ENCODE measurements around the gene TMEM229A. TPM values are rescaled to one million over a fixed set of nuclear protein-coding genes. Genes with fewer than 3 reads are reported as not detected.

Gene TMEM229A
- not detected for total RNA-seq

DNA sequence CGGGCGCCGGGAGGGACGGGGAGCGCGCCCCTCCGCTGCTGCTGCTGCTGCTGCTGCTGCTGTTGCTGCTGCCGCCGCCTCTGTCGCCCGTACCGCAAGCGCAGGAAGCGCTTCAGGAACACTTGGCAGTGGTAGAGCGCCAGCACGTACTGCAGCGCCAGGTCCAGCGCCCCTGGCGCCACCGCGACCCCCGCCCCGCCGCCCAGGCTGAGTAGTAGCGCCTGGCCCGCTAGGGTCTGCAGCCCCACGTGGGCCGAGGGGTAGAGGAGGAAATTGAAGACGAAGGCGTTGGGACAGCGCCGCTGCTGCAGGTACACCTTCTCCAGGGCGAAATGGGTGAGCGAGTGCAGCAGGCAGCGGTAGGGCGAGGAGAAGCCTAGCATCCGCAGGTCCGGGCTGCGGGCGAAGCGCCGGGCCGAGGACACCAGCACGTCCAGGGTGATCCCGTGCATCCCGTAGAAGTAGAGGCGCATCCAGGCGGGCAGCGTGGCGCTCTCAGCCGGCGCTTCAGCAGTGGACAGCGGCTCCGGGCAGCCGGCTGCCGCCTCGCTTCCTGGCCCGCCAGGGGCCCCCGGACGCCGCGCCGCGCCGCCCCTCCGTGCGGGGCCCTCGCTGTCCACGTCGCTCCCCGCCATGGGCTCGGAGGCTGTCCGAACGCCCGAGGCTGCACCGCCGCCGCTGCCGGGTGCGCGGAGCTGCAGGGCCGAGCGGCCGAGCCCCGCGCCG lies at the start of gene TMEM229A:
TMEM229A (minus strand) TSS at position 699 of the 726 bp plus-strand sequence; CDS start at position 635, 64 bp downstream.
- TF ChIP-seq, protein P1, sequence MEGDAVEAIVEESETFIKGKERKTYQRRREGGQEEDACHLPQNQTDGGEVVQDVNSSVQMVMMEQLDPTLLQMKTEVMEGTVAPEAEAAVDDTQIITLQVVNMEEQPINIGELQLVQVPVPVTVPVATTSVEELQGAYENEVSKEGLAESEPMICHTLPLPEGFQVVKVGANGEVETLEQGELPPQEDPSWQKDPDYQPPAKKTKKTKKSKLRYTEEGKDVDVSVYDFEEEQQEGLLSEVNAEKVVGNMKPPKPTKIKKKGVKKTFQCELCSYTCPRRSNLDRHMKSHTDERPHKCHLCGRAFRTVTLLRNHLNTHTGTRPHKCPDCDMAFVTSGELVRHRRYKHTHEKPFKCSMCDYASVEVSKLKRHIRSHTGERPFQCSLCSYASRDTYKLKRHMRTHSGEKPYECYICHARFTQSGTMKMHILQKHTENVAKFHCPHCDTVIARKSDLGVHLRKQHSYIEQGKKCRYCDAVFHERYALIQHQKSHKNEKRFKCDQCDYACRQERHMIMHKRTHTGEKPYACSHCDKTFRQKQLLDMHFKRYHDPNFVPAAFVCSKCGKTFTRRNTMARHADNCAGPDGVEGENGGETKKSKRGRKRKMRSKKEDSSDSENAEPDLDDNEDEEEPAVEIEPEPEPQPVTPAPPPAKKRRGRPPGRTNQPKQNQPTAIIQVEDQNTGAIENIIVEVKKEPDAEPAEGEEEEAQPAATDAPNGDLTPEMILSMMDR (IDR thresholded peaks at IDR 0.05; ENCODE audit: low read depth): no peak

DNA sequence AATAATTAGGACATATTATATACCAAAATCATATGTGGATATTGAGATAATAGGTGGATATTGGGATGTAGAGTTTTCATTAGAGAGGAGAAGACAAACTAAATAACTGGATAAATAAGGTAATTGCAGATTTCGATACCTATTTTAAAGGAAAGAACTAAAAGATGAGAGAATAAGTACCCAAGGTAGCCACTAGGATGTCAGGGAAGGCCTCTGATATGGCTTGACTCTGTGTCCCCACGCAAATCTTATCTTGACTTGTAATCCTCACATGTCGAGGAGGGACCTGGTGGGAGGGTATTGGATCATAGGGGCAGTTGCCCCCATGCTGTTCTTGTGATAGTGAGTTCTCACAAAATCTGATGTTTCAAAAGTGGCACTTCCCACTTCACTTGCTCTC lies 44.7 kb upstream of the TMEM229A start:
- TF ChIP-seq, protein P1 (IDR thresholded peaks at IDR 0.05; ENCODE audit: low read depth): no peak

DNA sequence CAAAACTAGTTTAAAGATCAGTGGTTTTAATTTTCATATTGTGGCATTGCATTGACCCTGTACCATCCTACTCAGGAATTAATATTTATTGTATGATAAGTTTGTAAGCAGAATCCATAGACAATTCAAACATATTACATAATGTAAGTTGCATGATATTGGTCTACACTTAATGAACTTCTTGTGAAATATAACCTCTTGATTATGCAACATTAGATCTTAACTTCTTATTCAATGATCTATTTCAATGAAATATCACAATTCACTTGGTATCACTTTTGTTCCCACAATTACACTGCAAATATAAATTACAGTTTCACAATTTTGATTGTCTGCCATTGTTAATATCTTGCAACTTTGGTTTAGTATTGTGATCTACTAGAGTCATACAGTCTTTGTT lies 44.0 kb upstream of the TMEM229A start:
- TF ChIP-seq, protein P1 (IDR thresholded peaks at IDR 0.05; ENCODE audit: low read depth): no peak

DNA sequence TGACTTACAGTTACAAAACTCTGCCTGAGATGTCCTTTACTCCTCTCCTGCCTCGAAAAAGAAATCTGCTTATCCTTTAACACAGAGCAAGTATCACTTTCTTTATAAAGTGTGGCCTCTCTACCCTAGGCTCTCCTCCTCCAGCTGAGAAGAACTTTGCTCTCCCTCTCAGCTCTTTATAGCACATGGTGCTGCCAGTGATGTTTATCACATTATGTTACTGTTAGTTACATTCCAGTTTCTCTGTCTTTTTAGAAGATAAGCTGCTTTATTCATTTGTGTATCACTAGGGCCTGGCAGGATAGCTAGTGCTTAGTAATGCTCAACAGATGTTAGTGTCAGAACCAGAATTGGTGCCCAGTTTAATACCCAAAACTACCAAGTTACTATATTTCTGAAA lies 41.1 kb upstream of the TMEM229A start:
- TF ChIP-seq, protein P1 (IDR thresholded peaks at IDR 0.05; ENCODE audit: low read depth): no peak

DNA sequence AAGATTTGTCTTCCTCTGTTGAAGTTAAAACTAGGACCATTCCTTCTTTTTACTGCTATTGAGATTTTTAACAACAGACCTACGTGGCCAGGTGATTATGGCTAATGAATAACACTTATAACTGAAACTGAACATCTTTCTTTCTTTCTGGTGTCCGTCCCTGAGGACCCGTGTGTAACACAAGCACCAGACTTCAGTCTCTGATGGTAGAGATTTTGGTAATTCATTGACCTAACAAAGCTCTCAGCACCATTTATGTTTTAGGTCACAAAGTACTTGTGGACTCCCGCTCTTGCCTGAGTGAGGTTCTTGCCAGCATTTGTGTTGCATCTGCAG lies 40.4 kb upstream of the TMEM229A start:
- TF ChIP-seq, protein P1 (IDR thresholded peaks at IDR 0.05; ENCODE audit: low read depth): no peak

DNA sequence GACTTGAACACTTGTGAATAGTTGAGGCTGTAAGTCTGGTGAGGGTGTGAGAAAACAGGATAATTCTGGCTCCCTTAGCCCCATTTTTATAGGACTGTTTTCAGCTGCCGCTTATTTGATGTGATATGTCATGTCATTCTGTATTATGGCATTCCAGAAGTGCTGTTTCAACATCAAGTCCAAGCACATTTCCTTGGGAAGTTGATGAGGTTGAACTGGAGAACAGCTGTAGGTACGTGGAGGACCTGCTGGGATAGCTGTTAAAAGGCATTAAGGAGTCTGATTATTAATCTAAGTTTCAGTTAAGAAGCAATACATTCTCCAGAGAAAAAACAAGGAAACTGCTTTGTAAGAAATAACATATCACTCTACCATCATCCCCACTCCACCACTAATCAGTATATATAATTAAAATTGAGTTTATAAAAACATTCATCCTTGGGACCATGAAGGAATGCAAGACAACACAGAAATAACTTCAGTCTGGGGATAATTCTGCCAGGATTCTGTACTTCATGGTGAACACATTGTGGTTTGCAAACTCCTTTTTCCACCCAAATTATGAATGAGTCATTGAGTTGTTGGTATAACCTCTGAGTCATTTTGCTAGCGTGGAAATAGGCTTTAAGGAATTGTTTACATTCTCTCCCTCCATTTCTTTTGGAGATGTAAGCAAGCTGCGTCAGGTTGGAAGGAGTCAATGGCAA lies 39.9 kb upstream of the TMEM229A start:
- TF ChIP-seq, protein P1 (IDR thresholded peaks at IDR 0.05; ENCODE audit: low read depth): no peak

DNA sequence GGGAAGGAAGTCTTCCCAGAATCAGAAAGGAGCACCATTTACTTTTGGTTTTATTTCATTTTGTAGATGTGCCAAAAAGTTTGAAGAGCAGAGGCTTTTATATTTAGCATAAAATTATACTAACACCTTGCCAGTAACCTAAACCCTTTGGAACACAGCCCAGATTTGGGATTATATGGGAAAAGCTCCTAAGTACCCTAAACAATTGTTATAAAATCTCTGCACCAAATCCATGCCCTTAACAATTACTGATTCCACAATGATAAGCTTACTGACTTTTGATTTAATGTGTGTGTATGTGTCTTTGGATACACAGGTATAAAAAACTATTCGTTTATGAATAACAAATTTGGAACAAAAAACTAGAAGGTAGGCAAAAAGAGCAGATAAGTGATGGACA lies 39.0 kb upstream of the TMEM229A start:
- TF ChIP-seq, protein P1 (IDR thresholded peaks at IDR 0.05; ENCODE audit: low read depth): no peak
